GM19324 (cell line): ENCODE results near the gene DDX5.

Experiments
- ATAC-seq: cut with Tn5 transposase; IDR thresholded peaks from one replicate; pipeline ENCODE4 v1.9.1; 2021; ENCODE audit warnings: mild to moderate bottlenecking, moderate library complexity; ENCODE audit not compliant: unreplicated experiment, low FRiP score

Gene DDX5

GRCh38 chr17:64506201-64506575 lies at the start of gene DDX5:
Gene DDX5 (minus strand): TSS chr17:64506289. CDS start chr17:64506119, 170 bp downstream.
- peak; percentile 76 for ATAC-seq

DNA sequence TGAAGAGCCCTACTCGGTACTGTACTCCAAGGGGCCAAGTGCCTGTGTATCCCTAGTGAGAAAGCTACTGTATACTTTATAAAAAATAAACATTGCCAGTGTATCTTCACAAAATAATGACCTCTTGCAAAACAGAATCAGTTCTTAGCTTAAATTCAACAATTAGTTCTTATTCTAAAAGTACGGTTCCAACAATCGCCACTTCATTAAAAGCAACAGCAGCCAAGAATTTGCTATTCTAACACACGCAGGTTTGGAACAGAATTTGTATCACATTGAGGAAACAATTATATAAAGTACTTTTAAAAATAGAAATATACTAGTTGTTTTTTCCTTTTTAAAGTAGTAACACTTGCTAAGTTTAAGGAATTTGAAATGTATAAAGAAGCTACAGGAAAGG lies 49.2 kb upstream of the DDX5 start:
- no peak for ATAC-seq

DNA sequence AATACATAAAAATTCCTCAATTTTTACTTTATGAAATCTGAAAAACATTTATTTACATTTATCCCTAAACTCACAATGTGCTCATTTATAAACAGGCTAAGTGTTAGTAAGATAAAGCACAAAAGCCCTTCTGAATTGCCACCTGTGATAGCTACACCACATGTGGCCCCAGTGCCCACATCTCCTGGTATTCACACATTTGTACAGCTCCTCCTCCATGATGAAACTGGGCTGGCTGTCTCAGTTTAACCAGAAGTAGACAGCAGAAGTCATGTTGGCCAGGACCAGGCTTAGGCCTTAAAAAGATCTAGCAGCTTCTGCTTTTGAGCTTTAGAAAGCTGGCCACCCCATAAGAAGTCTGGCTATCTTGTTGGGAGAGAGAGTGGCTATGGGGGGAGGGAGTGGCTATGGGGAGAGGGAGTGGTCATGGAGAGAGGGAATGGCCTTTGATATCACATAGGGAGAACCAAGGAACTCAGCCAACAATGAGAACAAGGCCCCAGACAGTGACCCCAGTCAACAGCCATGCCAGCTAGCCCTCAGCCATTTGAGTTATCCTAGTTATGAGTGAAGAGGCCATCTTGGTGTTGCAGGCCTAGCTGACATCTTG lies 48.0 kb upstream of the DDX5 start:
- ATAC-seq, result no peak

GRCh38 chr17:64551461-64551860 lies 45.4 kb upstream of the DDX5 start:
- ATAC-seq, result no peak

- no peak for ATAC-seq
Measured at GRCh38 chr17:64547319-64547718, 41.2 kb upstream of the DDX5 start.

DNA sequence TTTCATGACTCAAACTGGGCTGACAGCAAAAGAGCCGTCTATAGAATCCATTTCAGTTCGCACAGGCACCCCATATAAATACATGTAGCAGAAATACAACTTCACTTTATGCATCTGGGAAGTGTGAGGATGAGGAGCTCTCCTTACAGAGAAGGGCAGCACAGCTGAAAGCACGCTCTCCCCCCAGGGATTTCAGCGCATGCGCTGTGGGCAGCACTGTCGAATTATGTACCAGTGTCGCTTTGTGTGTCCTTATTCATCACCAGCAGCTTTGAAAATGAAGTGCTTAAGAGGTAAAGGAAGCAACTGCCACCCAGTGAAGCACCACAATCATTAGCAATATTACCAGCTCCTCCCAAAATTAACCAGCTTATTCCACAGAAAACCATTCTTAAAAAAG lies 40.6 kb upstream of the DDX5 start:
- ATAC-seq, result no peak

GRCh38 chr17:64544742-64545141 lies 38.7 kb upstream of the DDX5 start:
- ATAC-seq, result no peak

DNA sequence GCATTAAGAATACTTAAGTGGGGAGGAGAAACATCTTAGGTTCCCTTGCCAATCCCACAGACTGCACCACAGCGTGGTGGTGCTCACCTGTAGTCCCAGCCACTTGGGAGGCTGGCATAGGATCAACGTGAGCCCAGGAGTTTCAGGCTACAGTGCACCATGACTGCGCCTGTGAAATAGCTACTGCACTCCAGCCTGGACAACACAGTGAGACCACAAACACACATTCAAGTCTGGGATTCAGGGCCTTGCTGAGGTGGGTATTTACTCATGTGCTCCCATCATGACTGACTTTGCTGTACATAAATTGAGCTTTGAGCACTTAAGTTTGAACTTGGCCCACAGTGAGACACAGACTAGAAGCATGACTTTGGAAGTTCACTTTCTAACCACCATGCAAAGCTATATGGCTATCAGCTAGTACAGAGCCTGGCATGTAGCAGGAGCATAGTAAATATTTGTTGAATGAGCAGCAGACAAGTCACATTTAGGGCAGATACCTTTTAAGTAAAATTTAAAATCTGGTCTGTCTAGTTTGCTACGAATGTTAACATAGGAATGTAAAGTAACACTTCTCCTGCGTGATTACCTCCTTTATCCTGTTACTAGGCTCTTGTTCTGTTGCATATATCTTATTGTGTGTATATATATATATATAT lies 34.2 kb upstream of the DDX5 start:
- ATAC-seq, result no peak

DNA sequence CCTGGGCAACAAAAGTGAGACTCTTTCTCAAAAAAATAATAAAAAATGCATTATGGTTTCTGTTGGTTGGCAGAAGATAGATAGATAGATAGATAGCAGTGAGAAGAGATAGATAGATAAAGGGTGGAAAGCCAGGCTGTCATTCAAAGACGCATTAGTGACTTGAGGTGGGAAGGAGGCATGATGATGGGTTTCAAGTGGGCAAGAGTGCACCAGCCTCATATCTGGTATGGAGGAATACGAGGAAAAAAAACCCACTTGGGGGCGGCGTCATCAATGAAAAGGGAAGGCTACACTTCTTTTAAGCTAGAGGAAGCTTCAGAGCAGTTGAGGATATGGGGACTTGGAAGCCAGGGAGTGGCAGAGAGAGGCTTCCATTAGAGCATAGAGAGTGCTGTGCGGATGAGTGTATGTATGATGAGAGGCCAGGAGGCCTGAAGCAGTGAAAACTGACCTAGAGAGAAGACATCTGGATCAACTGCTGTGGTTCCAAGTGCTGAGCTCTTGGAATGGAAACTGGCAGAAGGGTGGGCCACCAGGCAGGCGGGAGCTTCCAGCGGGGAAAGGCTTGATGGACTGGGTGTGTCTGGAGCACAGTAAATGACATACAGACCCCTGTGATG lies 32.5 kb upstream of the DDX5 start:
- no peak for ATAC-seq

DNA sequence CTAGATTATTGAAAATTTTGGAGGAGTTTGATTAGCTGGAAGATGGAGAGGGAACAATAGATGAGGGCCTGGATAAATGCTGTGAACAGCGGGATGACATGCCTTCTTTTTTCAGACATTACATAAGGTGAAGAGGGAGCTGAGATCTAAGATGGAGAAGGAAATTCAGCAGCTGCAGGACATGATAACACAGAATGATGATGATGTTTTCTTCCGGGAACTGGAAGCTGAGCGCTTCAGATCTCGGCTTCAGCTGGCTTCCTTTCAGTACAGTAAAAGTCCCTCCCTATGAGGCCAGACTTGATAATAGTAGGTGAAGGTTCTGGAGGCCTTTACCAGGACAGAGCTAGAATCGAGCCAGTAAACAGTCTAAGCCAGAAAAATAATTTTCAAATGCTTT lies 31.4 kb upstream of the DDX5 start:
- ATAC-seq, result no peak

- ATAC-seq, result no peak
Measured at GRCh38 chr17:64536913-64537312, 30.8 kb upstream of the DDX5 start.

DNA sequence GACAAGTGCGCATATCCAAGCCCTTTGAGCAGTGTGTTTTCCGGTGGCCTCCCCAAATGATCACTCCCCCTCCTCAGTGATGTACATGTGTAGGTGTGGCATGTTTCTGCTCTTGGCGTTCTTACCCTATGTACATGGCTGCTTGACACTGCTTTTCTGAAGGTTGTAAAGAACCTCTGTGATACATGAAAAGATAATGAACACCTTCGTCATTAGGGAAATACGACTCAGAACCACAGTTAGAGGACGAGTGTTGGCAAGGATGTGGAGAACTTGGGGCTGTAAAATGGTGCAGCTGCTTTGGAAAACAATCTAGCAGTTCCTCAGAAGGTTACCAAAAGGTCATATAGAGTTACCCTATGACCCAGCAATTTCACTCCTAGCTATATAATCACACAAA lies 29.3 kb upstream of the DDX5 start:
- no peak for ATAC-seq

- no peak for ATAC-seq
Measured at GRCh38 chr17:64534187-64534586, 28.1 kb upstream of the DDX5 start.

DNA sequence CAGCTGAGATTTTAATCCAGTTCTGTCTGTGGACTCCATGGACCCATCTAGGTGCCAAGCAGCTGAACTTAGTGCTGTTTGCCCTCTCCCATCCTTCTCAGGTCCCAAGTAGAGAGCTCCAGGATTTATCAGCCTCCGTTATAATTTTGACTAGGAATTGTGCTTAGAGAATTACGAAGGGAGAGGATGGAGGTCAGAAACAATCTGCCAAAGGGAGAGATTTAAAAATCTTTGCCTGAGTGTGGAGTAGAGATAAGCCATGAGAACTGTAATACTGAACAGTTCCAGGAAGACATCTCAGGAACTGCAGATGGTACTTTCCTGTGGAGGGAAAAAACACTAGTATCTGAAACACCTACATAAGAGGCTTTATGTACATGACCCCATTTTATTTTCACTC lies 27.7 kb upstream of the DDX5 start:
- ATAC-seq, result no peak

GRCh38 chr17:64532409-64532808 lies 26.3 kb upstream of the DDX5 start:
- ATAC-seq, result no peak

- no peak for ATAC-seq
Measured at GRCh38 chr17:64531955-64532371, 25.9 kb upstream of the DDX5 start.

DNA sequence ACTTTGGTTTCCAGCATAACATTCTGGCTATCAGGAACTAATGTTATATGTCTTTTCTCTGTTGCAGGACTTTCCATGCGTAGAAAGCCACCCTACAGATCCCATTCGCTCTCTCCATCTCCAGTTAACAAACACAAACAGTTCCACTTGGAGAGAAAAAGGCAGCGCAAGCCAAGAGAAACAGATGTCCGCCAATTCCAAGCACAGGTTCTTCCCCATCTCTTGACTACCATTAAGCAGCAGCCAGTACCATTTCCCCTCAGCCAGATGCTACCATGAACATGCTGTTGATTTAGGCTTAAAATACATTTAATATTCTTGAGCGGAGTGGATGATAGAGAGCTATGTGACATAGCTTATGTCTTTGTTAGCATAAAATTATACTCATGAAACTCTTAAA lies 23.1 kb upstream of the DDX5 start:
- no peak for ATAC-seq

- ATAC-seq, result no peak
Measured at GRCh38 chr17:64527914-64528313, 21.8 kb upstream of the DDX5 start.

DNA sequence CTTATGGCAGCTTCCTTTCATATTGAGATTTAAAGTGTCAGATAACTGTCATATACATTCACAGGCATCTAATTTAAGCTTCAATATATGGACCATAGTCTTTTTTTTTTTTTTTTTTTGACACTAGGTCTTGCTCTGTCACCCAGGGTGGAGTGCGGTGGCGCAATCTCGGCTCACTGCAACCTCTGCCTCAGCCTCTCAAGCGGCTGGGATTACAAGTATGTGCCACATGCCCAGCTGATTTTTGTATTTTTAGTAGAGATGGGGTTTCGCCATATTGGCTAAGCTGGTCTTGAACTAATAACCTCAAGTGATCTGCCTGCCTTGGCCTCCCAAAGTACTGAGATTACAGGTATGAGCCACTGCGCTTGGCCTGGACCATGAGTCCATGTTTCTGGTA lies 14.3 kb upstream of the DDX5 start:
- no peak for ATAC-seq

DNA sequence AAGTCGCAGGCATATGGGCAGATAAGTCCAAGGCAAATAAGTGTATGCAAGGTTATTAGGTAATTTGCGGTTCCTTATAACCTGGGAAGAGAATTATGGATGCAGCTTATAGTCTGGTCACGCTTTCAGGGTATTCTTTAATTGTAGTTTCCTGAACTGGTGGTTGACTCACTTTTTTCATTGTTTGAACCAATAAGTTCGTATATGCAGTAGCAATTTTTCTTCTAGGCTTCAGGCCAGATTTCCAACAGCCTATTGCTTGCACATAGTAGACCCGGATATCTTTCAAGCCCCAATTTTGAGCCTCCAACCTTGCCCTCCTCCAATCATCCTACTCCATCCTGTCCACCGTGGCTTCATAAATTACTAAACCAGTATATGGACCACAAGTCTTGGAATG lies 13.5 kb upstream of the DDX5 start:
- no peak for ATAC-seq

DNA sequence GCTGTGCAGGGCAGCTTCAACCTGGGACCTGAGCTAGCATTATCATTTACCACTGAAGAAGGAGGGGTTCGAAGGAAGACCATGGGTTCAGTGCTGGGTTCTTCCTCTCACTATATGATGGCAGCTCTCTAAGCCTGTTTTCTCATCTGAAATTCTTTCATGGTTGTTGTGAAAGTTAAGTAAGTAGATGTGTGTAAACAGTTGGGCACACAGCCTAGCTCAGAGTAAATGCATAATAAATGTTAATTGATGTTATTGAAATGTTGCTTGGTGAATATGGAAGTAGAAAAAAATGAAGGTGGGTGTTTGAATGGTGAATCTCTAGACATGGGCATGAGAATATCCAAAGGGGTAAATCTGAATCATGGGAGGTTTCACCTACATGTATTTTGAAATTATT lies 9.7 kb upstream of the DDX5 start:
- ATAC-seq, result no peak

DNA sequence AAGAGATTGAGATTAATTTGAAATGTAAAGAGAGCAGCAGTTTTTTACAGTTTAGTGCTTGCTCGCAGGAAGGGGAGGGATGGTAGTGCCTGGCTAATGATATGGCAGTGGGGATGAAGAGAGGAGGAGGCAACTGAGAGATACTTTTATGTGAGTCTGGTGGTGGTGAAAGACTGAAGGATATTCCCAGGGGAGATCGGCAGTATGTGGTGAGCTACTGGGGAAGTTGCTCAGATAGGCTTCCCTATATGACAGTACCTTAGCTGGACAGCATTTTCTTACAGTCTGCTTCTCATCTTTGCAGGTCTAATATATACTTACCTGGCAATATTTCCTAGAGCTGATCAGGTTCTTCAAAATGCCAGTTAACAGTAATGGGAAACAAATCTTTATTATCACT lies 9.3 kb upstream of the DDX5 start:
- no peak for ATAC-seq
